Stimulated activated CD4-positive, alpha-beta T cell treated with anti-CD3 and anti-CD28 coated beads, Interleukin-12 subunit alpha, Interleukin-12 subunit beta, amount 100 ng/mL, for 4 hours (primary cell): ENCODE data around the gene DCST1.

ENCODE experiments used
- DNase-seq: peaks from one replicate; pipeline ENCODE4 v3.0.0-alpha.2; 2020

The DCST1 gene

DNA sequence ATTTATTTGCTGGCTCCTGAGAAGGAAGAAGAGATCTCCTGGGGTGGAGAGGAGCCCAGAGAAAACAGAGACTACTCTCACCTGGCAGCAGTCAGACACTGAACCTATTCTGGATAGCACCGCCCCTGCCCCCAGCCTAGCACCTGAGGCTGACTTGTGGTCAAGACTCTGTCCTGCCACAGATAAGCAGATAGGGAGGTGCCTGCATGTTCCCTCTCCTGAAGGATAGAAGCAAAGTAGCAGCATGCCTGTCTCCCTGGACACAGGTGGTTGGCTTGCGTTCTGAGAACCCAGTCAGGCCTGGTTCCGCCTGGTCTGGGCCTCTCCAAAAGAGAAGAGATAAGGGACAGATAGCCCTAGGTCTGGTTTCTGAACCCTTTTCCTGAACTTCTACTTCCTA, 43.7 kb downstream of the DCST1 start:
- no peak for DNase-seq

DNA sequence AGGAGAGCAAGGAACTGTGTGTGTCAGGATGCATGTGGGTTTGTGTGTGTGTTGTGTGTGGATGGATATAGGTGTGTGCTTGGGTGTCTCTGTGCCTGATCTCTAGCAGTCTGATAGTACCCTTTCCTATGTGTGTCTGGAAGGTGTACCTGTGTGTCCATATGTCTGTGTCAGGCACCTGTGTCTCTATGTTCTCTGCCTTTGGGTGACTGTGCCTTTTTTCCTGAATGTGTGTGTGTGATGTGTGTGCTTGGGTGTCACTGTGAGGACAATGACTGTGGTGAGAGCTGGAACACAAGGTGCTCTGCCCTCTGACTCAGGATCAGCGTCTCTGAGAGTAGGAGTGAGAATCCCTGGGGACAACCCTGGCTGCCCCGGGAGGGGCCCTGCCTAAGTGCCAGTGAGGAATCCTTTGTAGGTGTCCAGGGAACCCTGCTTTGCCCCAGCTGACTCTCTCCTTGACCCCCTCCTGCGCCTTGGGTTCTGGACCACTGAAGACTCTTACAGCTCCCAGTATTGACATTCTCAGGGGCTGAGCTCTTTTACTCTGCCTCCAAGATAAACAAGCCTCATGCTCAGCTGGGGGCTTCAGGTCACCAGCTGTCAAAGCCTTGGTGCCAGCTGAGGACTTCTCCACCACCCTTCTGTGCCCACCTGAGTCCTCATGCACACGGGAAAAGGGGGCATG, 44.3 kb downstream of the DCST1 start:
- DNase-seq: no peak

DNA sequence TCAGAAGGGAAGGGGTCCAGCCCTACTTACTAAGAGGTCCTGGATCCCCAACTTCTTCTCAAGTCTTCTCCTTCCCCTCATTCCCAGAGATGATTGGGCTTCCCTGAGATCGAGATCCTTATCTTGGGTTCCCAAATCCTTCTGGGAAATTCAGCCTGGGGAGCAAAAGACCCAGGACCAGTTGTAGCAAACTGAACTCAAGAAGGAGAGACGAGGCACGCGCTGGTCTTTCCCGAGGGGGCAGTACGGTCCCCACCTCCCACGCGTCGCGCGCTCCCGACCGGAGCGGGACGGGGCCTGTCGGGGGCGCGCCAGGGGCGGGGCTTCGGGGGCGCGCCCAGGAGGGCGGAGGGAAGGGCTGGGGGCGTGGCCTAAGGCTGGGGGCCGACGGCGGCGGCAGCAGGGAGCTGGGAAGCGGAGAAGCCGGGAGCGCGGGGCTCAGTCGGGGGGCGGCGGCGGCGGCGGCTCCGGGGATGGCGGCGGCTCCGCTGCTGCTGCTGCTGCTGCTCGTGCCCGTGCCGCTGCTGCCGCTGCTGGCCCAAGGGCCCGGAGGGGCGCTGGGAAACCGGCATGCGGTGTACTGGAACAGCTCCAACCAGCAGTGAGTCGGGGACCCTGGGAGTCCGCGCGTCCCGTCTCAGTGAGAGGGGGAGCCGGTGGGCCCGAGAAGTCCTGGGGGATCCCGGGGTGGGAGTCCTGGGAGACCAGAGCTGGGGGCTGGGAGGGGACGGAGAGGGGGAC, 45.0 kb downstream of the DCST1 start, which contains the start of gene EFNA3:
Gene EFNA3 (plus strand): TSS at position 369 of the 741 bp plus-strand sequence. CDS start 105 bp downstream, at position 474.
- peak; percentile 68 for DNase-seq

DNA sequence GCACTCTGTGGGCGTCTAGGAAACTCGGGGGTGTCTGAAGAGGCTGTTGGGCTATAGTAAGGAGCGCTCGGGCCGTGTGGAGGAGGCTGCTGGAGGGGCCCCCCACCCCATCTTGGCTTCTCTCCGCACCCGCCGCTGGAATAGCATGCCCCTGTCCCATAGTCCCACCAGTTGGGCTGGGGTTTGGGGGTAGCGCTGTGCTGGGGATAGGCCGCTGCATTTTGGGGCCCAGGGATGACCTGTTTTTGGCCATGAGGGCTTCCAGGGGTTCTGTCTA, 45.5 kb downstream of the DCST1 start:
- DNase-seq: no peak

DNA sequence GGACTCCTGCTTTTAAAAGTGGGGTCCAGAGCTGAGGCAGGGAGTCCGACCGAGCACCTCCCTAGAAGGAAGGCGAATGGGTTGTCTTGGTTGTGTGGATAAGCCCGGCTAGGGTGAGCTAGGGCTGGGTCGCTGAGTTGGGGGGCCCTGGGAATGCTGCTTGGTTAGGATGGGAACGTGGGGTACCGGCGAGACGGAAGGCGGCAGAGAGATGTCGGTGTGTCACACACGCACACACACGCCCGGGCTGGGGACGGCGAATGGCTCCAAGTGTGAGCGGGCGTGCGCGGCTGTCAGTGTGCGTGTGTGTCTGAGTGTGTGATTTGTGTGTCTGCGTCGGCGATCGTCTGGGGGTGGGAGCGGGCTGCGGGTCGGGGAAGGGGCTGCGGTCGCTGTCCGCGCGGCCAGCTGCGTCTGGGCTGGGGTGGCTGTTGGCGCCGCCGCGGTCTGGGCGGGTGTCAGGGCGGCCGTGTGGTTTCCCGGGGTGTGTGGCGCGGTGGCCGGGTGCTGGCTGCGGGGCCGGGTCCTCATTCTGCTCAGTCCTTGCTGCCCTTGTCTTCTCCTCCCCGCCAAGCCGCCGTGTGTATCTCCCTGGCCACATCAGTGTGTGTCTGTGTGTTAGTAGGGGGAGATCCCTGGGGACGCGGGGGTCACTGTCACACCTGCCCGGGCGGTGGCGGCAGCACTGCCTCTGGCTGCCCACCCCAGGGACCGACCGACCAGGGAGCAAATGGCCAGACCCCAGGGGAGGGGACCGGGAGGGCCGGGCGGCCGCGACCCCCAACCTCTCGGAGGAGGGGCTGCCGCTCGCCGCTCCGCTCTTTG, 46.1 kb downstream of the DCST1 start:
- DNase-seq: no peak

DNA sequence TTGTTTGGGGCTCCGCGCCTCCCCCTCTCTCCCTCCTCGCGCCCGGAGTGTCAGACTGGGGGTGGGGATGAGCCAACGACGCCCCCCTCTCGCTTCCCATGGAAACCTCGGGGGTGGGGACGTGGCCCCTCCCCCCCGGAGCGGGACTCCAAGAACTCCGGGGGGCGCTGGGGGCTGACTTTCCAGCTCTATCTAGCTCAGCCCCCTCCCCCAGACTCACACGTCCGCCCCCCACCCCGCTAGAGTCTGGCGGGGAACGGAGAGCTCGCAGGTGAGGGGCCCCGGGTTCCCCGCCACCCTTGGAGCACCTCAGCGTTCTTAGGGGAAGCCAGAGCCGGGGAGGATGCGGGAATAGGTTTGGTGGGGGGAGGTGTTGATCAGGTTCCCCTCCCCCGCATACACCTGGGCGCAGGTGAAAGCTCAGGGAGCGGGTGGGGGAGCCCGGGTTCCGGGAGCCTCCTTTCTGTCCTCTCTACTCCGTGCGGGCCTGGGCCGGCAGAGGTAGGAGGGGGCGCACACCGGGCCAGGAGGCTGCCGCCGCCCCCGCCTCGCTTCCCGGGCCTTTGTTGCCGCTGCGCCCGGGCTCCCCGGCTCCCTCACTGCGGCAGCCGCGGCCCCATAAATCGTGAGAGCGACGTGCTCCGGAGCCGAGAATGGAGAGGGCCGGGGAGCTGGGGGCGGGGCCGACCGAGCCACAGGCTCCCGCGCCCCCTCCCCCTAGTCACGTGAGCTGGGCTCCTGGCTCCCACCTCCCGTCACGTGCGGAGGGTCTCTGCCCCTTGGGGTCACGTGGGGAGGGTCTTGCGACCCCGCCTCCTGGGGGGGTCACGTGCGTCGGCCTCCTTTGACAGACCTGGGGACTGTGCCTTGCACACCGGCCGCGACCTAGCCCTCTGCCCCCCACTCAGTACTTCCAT, 46.9 kb downstream of the DCST1 start:
- no peak for DNase-seq

DNA sequence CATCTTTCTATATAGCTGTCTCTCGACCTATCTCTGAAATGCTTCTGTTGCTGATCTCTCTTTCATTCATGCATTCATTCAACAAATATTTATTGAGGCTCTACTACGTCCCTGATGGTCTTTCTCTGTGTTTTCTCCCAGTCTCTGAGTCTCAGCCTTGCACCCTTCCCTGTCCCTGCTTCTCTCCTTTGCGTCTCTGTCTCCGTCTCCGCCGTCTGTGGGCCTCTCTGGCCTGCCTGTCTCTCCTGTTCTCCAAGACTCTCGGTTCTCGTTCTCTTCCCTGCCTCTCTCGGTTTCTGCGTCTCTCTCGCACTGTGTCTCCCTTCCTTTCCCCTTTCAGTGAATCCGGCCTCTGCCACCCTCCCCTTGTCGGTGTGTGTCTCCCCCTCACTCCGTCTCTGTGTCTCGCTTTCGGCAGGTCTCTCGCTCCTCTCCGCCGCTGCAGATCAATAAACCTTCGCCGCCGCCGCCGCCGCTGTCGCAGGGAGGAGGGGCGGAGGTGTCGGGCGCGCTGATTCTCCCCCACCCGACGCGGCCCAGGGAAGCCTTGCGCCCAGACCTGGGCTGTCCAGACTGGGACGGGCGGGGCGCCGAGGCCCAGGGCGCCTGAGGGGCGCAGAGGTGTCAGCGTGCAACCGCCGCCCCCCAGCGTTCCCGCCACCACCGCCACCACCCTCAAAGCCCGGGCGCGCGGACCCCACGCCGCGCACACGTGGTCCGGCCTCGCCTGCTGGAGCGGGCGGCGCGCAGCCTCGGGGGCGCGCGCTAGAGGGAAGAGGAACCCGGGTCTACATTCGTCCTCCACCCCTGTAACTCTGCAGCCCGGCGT, 48.1 kb downstream of the DCST1 start:
- DNase-seq: no peak

DNA sequence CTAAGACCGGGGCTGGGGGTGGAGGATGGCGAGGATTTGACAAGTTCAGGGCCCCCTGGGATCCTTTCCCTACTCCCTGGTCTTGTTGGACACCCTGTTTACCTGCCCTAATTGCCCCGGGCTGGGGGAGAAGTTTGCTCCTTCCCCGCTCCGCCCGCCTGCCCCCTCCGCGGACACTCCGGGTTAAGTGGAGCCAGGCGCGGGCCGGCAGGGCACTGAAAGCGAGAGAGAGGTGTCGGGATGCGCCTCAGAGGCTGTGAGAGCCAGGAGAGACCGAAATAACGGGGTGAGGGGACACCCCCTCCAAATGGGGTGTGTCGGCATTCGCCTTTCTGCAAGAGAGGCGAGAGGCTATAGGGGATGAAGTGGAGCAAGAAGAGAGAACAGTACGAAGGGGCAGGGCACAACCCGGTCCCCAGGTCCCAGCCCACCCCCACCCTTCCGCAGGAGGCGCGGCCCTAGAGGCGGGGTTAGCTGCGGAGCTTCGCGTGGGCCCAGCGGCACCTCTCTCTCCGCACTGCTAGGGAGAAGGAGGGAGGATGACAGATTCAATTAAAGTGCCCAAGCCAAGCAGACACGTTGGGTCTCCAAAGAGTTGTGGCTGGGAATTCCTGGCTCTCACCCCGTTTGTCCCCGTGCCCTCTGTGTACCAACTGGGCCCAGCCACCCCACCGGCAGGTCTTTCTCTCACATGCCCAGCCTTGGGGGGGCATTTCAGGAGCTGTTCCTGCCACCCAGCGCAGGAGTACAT, 48.9 kb downstream of the DCST1 start:
- no peak for DNase-seq

DNA sequence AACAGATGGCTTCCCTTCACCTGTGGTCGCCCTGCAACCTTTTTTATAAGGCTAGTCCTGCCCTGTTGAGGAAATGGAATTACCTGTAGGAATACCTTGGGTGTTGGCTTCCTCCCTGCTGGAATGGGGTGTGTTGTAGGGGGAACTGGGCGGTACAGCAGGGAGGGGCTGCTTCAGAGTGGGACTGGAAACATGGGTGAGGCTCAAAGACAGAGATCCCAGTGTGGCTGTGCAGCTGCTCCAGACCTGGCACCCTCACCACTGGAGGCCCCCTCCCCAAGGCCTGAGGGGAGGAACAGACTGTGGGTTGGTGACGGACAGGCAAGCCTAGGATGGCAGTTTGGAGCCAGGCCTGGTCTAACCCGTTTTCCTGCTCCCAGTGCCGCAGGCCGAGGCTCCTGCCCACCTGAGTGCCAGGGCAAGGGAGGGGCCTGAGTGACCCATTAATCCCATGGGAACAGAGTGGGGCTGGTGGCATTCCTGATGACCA, 49.5 kb downstream of the DCST1 start:
- DNase-seq: no peak

DNA sequence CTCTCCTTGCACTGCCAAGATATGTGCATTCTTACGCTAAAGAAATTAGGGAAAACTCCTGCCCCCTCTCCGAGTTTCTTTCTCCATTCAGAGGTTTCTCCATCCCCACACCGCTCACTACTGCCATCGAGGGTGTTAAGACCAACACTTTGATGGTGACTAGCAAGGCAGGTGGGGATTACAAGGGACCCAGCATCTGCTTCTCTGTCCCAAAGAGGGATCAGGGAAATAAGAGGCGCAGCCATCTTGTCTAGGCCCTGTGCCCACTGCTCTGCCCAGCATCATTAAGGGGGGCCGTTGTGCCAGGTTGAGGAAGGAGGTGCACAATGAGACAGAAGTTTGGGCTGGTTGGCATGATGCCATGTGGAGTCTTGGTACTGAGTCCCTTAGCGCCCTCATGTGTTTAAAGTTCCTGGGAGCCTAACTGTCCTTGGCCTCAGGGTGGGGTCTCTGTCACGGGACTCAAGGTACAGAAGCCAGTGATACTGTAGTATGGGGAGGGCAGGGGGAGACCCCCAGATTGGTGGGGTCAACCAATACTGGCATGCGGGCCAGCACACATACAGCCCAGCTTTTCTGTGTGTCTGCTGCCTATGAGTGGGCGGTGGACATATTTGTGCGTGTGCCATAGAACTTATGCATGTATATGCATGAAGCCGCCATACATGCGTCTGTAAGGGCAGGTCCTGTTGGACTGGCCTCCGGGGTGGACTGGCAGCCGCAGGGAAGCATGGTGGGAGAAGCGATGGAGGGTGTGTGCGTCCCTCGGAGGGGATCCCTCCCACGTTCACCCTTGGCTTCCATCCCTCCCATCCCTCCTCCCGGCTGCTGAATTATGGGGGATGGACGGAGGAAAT, 50.5 kb downstream of the DCST1 start:
- DNase-seq: no peak

DNA sequence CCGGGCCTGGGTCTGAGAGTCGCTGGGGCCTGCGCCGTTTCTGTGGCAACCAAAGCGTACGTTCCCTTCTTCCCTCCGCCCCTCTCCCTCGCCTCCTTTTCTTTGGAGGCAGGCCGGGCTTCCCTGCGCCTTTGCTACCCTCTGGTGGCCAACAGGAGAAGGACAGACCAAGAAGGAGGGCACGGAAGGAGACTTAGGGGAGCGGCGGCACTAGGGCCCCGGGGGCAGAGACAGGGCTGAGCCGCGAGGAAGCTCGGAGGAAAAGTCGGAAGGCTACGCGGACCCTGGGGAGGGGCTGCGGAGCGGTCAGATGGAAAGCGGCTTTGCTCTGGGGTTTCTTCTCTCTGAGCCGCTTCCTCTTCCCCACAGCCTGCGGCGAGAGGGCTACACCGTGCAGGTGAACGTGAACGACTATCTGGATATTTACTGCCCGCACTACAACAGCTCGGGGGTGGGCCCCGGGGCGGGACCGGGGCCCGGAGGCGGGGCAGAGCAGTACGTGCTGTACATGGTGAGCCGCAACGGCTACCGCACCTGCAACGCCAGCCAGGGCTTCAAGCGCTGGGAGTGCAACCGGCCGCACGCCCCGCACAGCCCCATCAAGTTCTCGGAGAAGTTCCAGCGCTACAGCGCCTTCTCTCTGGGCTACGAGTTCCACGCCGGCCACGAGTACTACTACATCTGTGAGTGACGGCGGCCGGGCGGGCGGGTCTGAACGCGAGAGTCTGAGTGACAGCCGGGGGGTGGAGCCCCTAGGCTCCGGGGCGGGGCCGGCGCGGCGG, 51.3 kb downstream of the DCST1 start:
- DNase-seq: peak; percentile 90

DNA sequence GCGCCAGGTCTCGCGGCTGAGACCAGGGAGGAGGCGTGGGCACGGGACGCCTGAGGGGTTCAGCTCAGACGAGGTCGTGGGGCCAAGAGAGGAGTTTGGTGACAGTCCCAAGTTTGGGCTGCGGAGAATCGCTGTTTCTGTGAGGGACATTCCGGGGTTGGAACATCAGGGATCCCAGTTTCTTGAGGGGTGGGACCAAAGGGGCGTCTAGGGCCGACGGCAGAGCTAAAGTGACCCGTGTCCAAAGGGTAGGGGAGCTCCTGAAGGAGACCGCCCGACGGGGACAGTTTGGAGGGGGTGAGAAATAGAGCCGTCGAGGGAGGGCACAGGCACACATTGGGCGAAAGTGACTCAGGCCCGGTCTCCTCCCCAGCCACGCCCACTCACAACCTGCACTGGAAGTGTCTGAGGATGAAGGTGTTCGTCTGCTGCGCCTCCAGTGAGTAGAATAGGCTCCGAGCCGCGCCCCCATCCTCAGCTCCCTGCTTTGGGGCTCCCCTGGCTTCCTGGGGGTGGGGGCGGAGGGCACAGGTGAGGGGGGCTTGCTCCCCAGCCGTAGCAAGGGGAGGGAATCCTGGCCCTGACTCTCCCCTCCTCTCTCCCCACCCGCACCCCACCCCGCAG, 52.0 kb downstream of the DCST1 start:
- DNase-seq: peak; percentile 71

DNA sequence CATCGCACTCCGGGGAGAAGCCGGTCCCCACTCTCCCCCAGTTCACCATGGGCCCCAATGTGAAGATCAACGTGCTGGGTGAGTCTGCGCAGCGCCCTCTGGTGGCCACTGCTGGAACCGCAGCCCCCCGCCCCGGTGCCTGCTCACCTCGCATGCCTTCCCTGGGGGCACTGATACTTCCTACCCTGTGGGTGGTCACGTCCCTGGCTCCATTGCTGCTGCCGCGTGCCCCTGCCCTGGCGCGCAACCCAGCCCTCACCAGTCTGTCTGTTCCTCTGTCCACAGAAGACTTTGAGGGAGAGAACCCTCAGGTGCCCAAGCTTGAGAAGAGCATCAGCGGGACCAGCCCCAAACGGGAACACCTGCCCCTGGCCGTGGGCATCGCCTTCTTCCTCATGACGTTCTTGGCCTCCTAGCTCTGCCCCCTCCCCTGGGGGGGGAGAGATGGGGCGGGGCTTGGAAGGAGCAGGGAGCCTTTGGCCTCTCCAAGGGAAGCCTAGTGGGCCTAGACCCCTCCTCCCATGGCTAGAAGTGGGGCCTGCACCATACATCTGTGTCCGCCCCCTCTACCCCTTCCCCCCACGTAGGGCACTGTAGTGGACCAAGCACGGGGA, 52.6 kb downstream of the DCST1 start:
- peak; percentile 74 for DNase-seq

DNA sequence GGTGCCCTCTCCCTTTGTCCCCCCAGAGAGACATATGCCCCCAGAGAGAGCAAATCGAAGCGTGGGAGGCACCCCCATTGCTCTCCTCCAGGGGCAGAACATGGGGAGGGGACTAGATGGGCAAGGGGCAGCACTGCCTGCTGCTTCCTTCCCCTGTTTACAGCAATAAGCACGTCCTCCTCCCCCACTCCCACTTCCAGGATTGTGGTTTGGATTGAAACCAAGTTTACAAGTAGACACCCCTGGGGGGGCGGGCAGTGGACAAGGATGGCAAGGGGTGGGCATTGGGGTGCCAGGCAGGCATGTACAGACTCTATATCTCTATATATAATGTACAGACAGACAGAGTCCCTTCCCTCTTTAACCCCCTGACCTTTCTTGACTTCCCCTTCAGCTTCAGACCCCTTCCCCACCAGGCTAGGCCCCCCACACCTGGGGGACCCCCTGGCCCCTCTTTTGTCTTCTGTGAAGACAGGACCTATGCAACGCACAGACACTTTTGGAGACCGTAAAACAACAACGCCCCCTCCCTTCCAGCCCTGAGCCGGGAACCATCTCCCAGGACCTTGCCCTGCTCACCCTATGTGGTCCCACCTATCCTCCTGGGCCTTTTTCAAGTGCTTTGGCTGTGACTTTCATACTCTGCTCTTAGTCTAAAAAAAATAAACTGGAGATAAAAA, 53.4 kb downstream of the DCST1 start:
- DNase-seq: no peak

DNA sequence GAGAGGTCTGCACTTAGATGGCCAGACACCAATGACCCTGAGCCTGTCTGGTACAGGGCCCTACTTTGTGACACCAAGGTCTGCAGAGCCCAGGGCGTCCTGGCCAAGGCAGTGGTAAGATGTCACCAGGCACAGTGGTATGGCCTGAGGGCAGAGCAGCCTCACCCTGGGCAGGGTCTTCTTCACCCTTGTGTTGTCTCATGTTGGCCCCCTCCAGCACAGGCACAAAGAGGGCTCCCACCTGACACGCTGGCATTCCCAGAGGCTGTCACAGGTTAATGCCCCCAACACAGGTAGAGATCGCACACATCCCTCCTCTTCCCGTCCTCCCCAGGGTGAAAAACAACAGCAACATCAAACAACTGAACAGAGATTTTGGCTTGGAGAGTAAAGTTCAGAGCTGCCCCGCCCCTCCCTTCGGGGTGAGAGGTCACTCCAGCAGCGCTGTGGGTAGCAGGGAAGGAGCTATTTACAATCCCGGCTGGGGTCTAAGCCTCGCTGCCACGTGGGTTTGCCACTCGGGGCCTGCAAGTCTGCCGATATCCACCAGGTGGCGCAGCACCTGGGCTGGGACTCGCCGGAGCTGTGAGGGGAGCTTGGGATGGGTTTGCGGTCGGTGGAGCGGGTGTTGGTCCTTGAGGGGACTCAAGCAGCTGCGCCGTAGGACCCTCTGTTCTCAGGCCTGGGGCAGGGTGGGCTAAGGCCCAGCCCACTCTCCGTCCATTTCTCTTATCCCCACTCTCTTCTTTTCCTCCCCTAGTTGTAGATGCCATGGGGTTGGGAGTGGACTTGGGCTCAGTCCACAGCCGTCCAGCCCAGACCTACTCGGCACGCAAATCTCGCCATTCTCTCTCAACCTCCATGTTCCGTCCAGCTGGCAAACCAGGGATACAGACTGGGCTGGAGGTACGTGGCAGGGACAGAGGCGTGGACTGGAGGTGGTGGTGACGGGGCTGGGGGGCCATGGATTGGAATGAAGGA, 57.7 kb downstream of the DCST1 start:
- peak; percentile 81 for DNase-seq

DNA sequence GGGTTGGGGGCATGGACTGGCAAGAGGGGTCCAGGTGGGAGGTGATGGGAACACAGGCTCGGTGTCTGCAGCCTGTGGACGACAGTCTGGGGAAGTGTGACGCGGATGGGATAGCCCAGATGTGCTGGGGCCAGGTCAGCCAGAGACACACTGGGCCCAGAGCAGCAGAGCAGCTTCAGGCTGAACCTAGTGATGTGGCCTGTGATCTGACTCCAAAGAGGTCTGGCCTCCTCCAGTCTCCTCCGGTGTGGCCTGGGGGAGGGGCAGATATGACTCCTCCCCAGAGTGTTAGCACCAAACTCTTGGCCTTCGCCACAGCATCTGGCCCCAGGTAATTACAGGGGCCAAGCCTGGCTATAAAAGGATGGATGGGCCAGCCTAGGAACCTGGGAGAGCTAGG, 58.5 kb downstream of the DCST1 start:
- DNase-seq: no peak
